ENCODE data around the gene STRADB.
"Not testable (repeated sequence)": the region's sequence is repeated elsewhere in the genome, so short reads cannot be mapped to it uniquely, and the experiment has no call there.

Gene STRADB, protein sequence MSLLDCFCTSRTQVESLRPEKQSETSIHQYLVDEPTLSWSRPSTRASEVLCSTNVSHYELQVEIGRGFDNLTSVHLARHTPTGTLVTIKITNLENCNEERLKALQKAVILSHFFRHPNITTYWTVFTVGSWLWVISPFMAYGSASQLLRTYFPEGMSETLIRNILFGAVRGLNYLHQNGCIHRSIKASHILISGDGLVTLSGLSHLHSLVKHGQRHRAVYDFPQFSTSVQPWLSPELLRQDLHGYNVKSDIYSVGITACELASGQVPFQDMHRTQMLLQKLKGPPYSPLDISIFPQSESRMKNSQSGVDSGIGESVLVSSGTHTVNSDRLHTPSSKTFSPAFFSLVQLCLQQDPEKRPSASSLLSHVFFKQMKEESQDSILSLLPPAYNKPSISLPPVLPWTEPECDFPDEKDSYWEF

DNA sequence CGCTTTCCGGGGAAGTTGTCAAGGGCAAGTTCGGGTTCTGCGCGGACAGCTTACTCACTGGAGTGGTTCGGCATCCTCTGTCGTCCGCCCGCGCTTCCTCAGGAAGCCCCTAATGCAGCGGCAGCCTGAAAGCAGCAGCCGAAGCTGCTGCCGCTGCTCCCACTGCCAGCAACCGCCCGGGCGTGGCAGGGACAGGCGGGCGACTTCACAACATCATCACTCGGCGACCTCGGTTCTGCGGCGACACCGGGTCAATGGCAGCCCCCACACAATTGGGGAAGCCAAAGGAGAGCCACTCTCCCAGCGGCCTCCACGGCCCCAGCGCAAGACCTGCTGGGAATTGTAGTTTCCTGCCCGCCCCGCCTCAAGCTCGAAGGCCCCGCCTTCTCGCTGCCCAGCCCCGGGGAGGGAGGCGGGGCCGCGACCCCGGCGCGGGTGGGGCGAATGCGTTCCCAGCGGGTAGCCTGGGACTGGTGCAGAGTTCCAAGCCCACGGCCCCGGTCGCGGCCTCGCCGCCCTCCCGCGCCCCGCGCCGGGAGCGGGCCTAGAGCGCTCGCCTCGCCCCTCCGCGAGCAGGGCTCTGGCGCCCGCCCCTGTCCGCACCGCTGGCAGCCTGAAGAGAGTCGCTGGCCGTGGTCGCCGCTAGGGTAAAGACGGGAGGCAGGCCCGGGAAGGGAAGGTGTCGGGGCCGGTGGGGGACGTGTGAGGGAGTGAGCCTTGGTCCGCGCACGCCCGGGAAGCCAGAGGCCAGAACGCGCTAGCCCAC, at the start of gene STRADB, which contains the start of gene TRAK2:
TSS of gene STRADB (plus strand) at position 449 of the 766 bp plus-strand sequence. CDS start 3,101 bp downstream, outside the sequence.
TSS of gene TRAK2 (minus strand) at position 167 of the 766 bp plus-strand sequence. CDS start 30,951 bp downstream, outside the sequence.
- peak; percentile 94 for DNase-seq

DNA sequence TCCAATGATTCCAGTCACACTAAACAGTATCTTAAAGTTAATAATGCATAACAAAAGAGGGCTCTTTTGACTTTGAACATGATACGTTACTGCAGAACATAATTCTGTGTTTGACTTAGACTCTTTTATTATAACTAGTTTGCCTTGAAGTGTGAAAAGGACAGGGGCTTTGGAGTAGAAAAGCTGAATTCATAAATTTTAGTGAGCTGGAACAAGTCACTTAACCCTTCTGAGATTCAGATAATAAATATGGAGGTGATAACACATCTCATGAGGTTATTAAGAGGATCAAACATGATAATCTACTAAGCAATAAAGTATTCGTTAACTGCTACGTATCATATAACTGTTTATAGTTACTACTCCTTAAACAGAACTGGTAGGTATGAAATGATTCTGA, 49.7 kb upstream of the STRADB start:
- no peak for DNase-seq

- no peak for DNase-seq
Observed at GRCh38 chr2:201402651-201403562, 48.6 kb upstream of the STRADB start.

DNA sequence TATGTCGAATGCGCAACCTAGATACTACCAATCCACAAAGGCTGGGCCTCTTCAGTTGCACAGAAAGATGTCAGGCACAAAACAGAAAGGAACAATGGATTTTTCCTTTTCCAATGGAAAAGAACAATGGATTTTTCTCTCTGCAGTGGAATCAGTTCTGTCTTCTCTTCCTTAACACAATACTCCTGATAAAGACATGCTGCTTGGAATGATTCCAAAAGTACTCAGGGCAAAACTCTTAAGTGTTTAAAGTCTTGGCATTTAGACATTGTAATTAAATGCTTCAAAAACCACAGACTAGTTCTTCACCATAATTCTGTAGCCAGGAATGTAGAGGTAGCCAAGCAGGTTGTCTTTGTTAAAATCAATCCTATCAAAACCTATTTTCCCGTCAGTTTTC, 47.7 kb upstream of the STRADB start:
- no peak for DNase-seq

GRCh38 chr2:201404699-201405280, 46.8 kb upstream of the STRADB start:
- no peak for DNase-seq

- no peak for DNase-seq
Observed at GRCh38 chr2:201406077-201406662, 45.4 kb upstream of the STRADB start.

DNA sequence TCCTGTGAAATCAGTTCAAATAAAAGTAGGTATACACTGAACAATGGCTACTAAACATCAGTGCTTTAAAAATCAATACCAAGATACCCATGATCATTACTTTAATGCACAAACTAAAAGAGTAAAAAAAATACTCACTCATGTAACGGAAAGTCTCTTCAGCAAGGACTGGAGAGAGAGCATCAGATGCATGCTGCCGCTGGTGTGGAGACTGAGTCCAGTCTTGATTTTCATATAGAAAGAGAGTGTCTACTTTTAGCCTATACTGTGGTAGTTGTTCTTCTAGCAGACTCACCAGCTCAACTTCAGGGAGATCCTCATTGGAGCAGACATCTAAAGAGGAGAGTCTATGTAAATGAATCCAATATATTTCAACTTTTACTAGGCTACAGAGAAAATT, 44.3 kb upstream of the STRADB start:
- DNase-seq, result no peak

- no peak for DNase-seq
Observed at GRCh38 chr2:201408931-201409330, 42.6 kb upstream of the STRADB start.

GRCh38 chr2:201411421-201411820, 40.1 kb upstream of the STRADB start:
- no peak for DNase-seq

DNA sequence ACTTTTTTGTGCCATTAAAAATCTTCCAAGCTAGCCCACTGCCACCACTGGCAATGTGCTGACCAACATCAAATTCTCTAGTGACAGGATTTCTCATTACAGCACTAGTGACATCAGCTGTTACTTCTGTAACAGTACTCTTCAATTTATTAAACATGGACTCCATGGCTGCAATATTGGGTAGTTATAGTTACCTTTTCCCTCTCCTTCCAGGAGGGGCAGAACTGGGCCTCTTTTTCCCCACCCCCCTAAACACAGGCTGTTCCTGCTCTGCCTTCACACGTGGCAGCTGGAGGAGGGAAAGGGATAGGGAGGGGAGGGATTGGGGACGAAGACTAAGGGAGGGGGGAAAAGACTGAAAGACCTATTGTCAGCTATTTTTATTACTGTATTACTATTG, 38.4 kb upstream of the STRADB start:
- DNase-seq, result no peak

DNA sequence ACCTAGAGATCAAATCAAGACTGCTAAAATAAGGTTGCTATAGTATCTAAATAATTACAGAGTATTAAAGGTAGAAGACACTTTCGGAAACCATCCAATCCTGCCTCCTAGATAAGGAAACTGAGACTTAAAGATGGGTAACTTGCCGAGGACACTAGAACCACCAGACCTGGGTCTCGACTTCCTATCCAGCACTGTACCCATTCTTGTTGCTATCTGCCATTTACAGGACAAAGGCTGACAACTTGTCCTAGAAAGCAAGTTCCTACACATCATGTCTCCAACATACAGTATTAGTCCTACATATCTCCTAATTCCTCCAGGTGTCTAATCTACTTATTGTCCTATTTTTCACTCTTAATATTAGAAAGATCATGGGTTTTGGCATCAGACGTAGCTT, 38.0 kb upstream of the STRADB start:
- DNase-seq, result no peak

GRCh38 chr2:201414099-201415023, 37.2 kb upstream of the STRADB start:
- no peak for DNase-seq

GRCh38 chr2:201415149-201415548, 36.4 kb upstream of the STRADB start:
- DNase-seq, result no peak

DNA sequence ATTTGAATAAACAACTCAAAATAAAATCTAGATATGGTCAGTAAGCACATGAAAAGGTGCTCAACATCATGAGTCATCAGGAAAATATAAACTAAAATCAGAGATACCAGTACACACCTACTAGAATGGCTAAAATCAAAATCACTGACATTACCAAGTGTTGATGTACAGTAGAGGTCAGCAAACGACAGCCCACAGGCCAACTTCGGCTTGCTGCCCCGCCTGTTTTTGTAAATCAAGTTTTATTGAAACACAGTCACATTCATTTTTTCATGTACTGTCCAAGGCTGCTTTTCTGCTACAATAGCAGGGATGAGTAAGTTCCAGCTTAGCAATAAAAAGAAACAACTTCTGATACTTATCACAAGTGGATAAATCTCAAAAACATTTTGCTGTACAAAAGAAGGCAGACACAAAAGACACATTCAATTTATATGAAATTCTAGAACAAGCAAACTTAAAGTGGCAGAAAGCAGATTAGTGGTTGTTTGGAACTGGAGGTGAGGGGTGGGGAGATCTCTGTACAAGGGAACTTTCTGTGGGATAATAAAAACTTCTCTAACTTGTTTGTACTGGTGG, 32.4 kb upstream of the STRADB start:
- DNase-seq, result no peak

DNA sequence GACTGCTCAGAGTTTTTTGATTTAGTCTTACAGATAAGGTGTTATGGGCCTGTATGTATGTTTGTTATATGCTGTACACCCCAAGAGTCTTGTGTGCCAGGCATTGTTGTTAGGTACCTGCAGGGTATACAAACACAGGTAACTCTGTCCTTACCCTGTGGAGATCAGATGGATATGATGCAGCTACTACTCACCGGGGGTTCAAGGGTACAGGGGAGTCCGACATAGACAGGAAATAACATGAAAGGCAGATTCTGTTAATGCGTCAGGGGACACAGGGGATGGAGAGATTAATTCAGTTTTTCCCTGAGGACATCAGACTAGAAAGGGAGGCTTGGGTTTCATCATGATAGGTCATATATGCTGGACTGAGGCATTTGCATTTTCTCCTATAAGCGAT, 31.6 kb upstream of the STRADB start:
- no peak for DNase-seq

GRCh38 chr2:201420442-201421113, 31.0 kb upstream of the STRADB start:
- DNase-seq, result no peak

DNA sequence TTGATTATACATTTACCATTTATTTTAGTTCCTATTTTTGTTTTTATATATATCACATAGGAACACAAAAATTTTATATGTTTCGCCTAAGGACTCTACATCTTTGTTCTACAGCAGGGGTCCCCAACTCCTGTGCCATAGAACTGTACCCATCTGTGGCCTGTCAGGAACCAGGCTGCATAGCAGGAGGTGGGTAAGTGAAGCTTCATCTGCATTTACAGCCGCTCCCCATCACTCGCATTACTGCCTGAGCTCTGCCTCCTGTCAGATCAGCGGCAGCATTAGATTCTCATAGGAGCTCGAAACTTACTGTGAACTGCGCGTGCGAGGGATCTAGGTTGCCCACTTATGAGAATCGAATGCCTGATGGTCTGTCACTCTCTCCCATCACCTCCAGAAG, 25.6 kb upstream of the STRADB start:
- DNase-seq, result no peak

- DNase-seq, result not testable (repeated sequence)
Observed at GRCh38 chr2:201428366-201428765, 23.2 kb upstream of the STRADB start.

- DNase-seq, result not testable (repeated sequence)
Observed at GRCh38 chr2:201429835-201430234, 21.7 kb upstream of the STRADB start.

GRCh38 chr2:201430322-201430721, 21.2 kb upstream of the STRADB start:
- not testable (repeated sequence) for DNase-seq
